GM11168 (cell line): ENCODE data around the gene ZNF845.
"Not testable (repeated sequence)": the region's sequence is repeated elsewhere in the genome, so short reads cannot be mapped to it uniquely, and the experiment has no call there.

Experiments
- in situ Hi-C: fragments of 300-500 bp; cut with MboI; formaldehyde crosslinking; loops from one replicate; pipeline ENCODE4 v1.12.0; 2022; ENCODE audit warnings: low sequenced_read_pairs; ENCODE audit not compliant: unreplicated experiment

ZNF845 gene

DNA sequence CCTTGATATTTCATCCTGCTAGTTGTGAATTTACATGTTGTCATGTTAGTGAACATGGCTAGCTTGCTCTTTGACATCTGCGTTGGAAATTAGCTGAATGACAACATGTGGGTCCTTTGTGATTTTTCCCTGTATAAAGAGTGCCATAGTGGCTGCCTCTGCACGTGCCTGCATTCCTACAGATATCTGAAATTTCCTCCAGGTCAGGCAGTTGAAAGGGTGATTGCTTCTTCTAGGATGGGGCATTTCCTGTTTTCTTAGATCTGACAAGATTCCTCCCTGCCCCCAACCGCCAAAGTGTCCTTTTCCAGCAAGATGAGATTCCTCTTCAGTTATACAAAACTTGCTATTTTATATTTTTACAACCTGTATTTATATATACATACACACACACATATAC, 40.7 kb downstream of the ZNF845 start:
- in situ Hi-C loops = no loop called here

GRCh38 chr19:53374743-53375142, 41.2 kb downstream of the ZNF845 start:
- in situ Hi-C loops = no loop called here

GRCh38 chr19:53381376-53381775, 47.8 kb downstream of the ZNF845 start:
- in situ Hi-C loops = no loop called here

- in situ Hi-C loops = no loop called here
Observed at GRCh38 chr19:53388168-53388567, 54.6 kb downstream of the ZNF845 start.

DNA sequence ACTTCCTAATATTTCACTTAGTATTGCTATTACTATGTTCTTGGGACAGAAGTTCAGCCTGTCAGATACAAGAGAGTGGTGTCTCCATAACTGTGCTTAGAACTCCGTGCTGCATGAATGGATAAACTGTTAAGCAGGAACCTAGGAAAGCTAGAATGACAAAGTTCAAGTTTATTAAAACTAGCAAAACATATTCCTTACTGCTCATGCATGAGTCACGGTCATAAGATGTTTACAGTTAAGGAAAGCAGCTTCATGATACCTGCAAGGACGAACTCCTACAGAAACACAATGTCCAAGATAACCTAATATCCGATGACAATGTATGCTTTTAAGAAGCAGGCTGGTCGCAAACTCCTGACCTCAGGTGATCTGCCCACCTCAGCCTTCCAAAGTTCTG, 55.4 kb downstream of the ZNF845 start:
- in situ Hi-C loops = no loop called here

GRCh38 chr19:53389571-53389970, 56.0 kb downstream of the ZNF845 start:
- in situ Hi-C loops = no loop called here

DNA sequence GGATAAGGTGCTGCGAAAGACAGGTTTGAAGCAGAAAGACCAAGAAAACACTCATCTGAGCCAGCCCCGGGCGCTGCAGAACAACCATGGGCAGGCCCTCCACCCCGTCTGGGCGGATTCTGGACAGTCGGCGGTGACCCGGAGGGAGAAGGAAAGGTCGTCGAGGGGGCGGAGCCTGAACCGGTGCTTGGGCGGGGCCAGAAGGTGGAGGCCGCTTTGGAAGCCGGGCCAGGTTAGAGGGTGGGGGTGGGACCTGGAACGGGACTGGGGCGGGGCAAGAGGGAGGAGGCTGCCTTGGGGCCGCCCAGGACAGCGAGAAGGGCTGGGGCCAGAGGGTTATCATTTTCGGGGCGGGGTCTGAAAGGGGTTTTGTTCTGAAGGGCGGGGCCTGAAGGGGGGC, 56.4 kb downstream of the ZNF845 start:
- in situ Hi-C loops = no loop called here

DNA sequence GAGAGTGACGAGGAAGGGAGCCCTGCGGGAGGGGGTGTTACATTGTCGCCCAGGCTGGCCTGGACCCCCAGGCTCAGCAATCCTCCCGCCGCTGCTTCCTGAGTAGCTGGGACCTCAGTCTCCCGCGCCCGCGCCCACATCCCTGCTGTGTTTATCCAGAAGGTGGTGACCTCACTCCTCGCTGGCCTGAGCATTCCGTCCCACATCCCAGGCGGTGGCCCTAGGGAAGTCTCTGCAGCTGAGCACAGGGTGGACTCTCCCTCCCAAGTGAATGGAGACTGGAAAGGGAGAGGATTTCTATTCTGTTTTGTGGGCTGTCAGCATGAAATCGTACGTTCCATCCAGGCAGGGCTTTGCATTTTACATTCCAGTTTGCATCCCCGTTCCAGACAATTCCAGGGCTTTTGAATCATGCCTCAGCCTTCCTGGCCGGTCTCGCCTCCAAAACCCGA, 61.0 kb downstream of the ZNF845 start:
- in situ Hi-C loops = no loop called here

- in situ Hi-C loops = no loop called here
Observed at GRCh38 chr19:53394974-53395839, 61.7 kb downstream of the ZNF845 start, which contains the start of gene ZNF765. ZNF765 (plus strand) TSS chr19:53395149; CDS start chr19:53398016, 2,867 bp downstream.

GRCh38 chr19:53395840-53396524, 62.4 kb downstream of the ZNF845 start:
- in situ Hi-C loops = not testable (repeated sequence)

- in situ Hi-C loops = no loop called here
Observed at GRCh38 chr19:53396525-53396868, 62.9 kb downstream of the ZNF845 start.

DNA sequence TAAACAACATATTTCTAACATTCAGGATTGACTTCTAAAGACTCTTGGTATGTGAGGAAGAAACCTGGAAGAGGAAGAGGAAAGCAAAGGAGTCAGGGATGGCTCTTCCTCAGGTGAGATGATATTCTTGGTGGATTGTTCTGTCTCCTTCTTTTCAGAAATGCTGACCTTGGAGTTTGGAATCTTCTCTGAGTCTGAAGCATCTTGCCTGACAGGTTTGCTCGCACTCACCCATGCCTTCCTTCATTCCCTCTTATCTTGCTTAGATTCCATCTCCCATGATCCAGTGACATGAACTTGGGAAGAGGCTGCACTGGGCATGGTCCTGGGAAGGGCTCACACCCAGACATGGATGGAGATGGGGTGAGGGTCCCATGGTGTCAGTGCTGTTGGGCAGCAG, 64.4 kb downstream of the ZNF845 start:
- in situ Hi-C loops = not testable (repeated sequence)
